MCF 10A (cell line): Measurements from ENCODE around the gene ASF1B. TPM values are rescaled to one million over a fixed set of nuclear protein-coding genes. Genes with fewer than 3 reads are reported as not detected.

ENCODE experiments used
- BruUV-seq: library from RNA; stranded (reverse); fragments of 400-500 nt; replicated peaks from 2 replicates; lab custom pipeline; 2021; lab: Mats Ljungman, UMichigan
- CTCF ChIA-PET: fragments of 300-600 bp; sonication (Branson Sonifier 250); formaldehyde crosslinking; extraction: SDS; loops from one replicate; lab custom pipeline; 2021; ENCODE audit warnings: antibody characterized with exemption, inconsistent platforms; lab: Yijun Ruan, JAX
- POLR2A ChIA-PET: fragments of 300-600, 350-650 bp; sonication (Branson Sonifier 250); formaldehyde crosslinking; extraction: SDS; loops from one replicate; lab custom pipeline; 2020; ENCODE audit warnings: antibody characterized with exemption, inconsistent platforms; lab: Yijun Ruan, JAX
- DNase-seq: peaks from one replicate; pipeline ENCODE4 v3.0.0-alpha.2; 2018; ENCODE audit not compliant: unreplicated experiment
- H3K27ac Mint-ChIP-seq: one replicate; pipeline ENCODE4 v1.8.0; 2022; ENCODE audit warnings: mild to moderate bottlenecking, low read depth, mixed read lengths; ENCODE audit not compliant: unreplicated experiment
- H3K27me3 Mint-ChIP-seq: one replicate; pipeline ENCODE4 v1.8.0; 2022; ENCODE audit warnings: mixed read lengths; ENCODE audit not compliant: insufficient read depth, unreplicated experiment
- H3K36me3 Mint-ChIP-seq: one replicate; pipeline ENCODE4 v1.8.0; 2022; ENCODE audit warnings: mild to moderate bottlenecking, moderate library complexity, mixed read lengths; ENCODE audit not compliant: insufficient read depth, unreplicated experiment
- H3K4me1 Mint-ChIP-seq: one replicate; pipeline ENCODE4 v1.8.0; 2022; ENCODE audit warnings: mixed read lengths; ENCODE audit not compliant: insufficient read depth, unreplicated experiment
- H3K4me3 Mint-ChIP-seq: one replicate; pipeline ENCODE4 v1.8.0; 2022; ENCODE audit warnings: mild to moderate bottlenecking, moderate library complexity, mixed read lengths; ENCODE audit not compliant: unreplicated experiment
- H3K9me3 Mint-ChIP-seq: one replicate; pipeline ENCODE4 v1.8.0; 2022; ENCODE audit warnings: mixed read lengths; ENCODE audit not compliant: unreplicated experiment
- CTCF ChIP-seq: fragments of 200-600 bp; IDR thresholded peaks from one replicate; pipeline ENCODE4 v1.8.0; 2022; ENCODE audit warnings: antibody characterized with exemption, mild to moderate bottlenecking; ENCODE audit not compliant: unreplicated experiment
- intact Hi-C: fragments of 100-400 bp; cut with micrococcal nuclease; formaldehyde crosslinking; loops from 2 replicates; pipeline ENCODE4 v1.14.1; 2022
- total RNA-seq: library from RNA; stranded (reverse); gene quantifications from 2 replicates; pipeline ENCODE4 v1.2.3, GENCODE V29; 2022

The ASF1B gene
- total RNA-seq, 1 experiment from 2014 or later, result 7.0 TPM

GRCh38 chr19:14175351-14175792 lies 39.0 kb upstream of the ASF1B start:
- Mint-ChIP-seq H3K27me3 (no peaks in the 10 kb centered on the region), H3K27ac (no peak overlapping the region), H3K4me3 (no peak overlapping the region), H3K36me3 (peaks cover 20% of the 10 kb centered on the region), H3K4me1 (peaks cover 6% of the 10 kb centered on the region), H3K9me3 (no peaks in the 10 kb centered on the region)
- no peak for DNase-seq
- POLR2A ChIA-PET, result no interaction called here
- CTCF ChIA-PET, result interaction anchor here (0.7 kb wide), 1 partner anchor 16 kb away, joined by 3 read pairs; no protein-coding TSS in a partner anchor
- no TSS peak for BruUV-seq
- TF ChIP-seq CTCF, result no peak
- intact Hi-C loops, result no loop called here

- no peaks in the 10 kb centered on the region for H3K9me3 Mint-ChIP-seq
- ChIA-PET POLR2A (no interaction called here), CTCF (no interaction called here)
Measured at GRCh38 chr19:14174883-14175282, 38.5 kb upstream of the ASF1B start.

GRCh38 chr19:14168993-14169392 lies 32.6 kb upstream of the ASF1B start:
- POLR2A ChIA-PET, result no interaction called here
- Mint-ChIP-seq H3K27ac (no peak overlapping the region), H3K4me1 (no peaks in the 10 kb centered on the region), H3K27me3 (no peaks in the 10 kb centered on the region), H3K36me3 (no peaks in the 10 kb centered on the region), H3K4me3 (no peak overlapping the region), H3K9me3 (no peaks in the 10 kb centered on the region)
- no TSS peak for BruUV-seq
- CTCF ChIA-PET, result interaction anchor here (0.6 kb wide), 1 partner anchor 474 kb away, joined by 3 read pairs; no protein-coding TSS in a partner anchor
- intact Hi-C loops, result no loop called here
- DNase-seq, result no peak
- no peak for TF ChIP-seq CTCF

More at GRCh38 chr19:14174883-14175282, 38.5 kb upstream of the ASF1B start:
- no TSS peak for BruUV-seq
- no peak for DNase-seq
- TF ChIP-seq CTCF, result no peak
- Mint-ChIP-seq H3K4me3 (no peak overlapping the region), H3K27ac (no peak overlapping the region), H3K27me3 (no peaks in the 10 kb centered on the region), H3K4me1 (peaks cover 6% of the 10 kb centered on the region), H3K36me3 (peaks cover 20% of the 10 kb centered on the region)
- intact Hi-C loops, result no loop called here

GRCh38 chr19:14168259-14168972 lies 32.0 kb upstream of the ASF1B start:
- no peaks in the 10 kb centered on the region for H3K4me1 Mint-ChIP-seq
- ChIA-PET POLR2A (no interaction called here), CTCF (interaction anchor here (0.6 kb wide), 1 partner anchor 33 kb away, joined by 3 read pairs; no protein-coding TSS in a partner anchor)
- BruUV-seq, result no TSS peak
- DNase-seq, result no peak
- H3K9me3 Mint-ChIP-seq, result no peaks in the 10 kb centered on the region
- H3K27ac Mint-ChIP-seq, result no peak overlapping the region
- no peaks in the 10 kb centered on the region for H3K36me3 Mint-ChIP-seq
- TF ChIP-seq CTCF, result no peak
- H3K27me3 Mint-ChIP-seq, result no peaks in the 10 kb centered on the region
- intact Hi-C loops, result no loop called here
- no peak overlapping the region for H3K4me3 Mint-ChIP-seq
